GM18867 (cell line): Measurements from ENCODE around the gene SH3RF3.

Source experiments
- ATAC-seq: cut with Tn5 transposase; IDR thresholded peaks from one replicate; pipeline ENCODE4 v1.9.1; 2021; ENCODE audit warnings: mild to moderate bottlenecking, moderate library complexity; ENCODE audit not compliant: unreplicated experiment

The SH3RF3 gene

GRCh38 chr2:109138449-109138848 is 9.4 kb downstream of the SH3RF3 start:
- ATAC-seq, result no peak

GRCh38 chr2:109139002-109139401 is 10.0 kb downstream of the SH3RF3 start:
- ATAC-seq, result no peak

- ATAC-seq, result no peak
Measured at GRCh38 chr2:109139865-109140396, 10.9 kb downstream of the SH3RF3 start.

- ATAC-seq, result no peak
Measured at GRCh38 chr2:109141006-109141600, 12.1 kb downstream of the SH3RF3 start.

- no peak for ATAC-seq
Measured at GRCh38 chr2:109141727-109142283, 12.8 kb downstream of the SH3RF3 start.

GRCh38 chr2:109142416-109143210 is 13.6 kb downstream of the SH3RF3 start:
- no peak for ATAC-seq

GRCh38 chr2:109143214-109144187 is 14.5 kb downstream of the SH3RF3 start:
- peak; percentile 93 for ATAC-seq

- peak; percentile 37 for ATAC-seq
Measured at GRCh38 chr2:109144271-109144670, 15.3 kb downstream of the SH3RF3 start.

- no peak for ATAC-seq
Measured at GRCh38 chr2:109144721-109145120, 15.7 kb downstream of the SH3RF3 start.

GRCh38 chr2:109145286-109145685 is 16.3 kb downstream of the SH3RF3 start:
- no peak for ATAC-seq

- no peak for ATAC-seq
Measured at GRCh38 chr2:109147405-109147804, 18.4 kb downstream of the SH3RF3 start.

GRCh38 chr2:109148117-109148746 is 19.2 kb downstream of the SH3RF3 start:
- no peak for ATAC-seq

- ATAC-seq, result peak; percentile 39
Measured at GRCh38 chr2:109148991-109149645, 20.1 kb downstream of the SH3RF3 start.

- ATAC-seq, result no peak
Measured at GRCh38 chr2:109150559-109150958, 21.6 kb downstream of the SH3RF3 start.

- no peak for ATAC-seq
Measured at GRCh38 chr2:109151519-109151918, 22.5 kb downstream of the SH3RF3 start.

GRCh38 chr2:109153005-109153784 is 24.2 kb downstream of the SH3RF3 start:
- ATAC-seq, result no peak

GRCh38 chr2:109153807-109154206 is 24.8 kb downstream of the SH3RF3 start:
- no peak for ATAC-seq

GRCh38 chr2:109154226-109154625 is 25.2 kb downstream of the SH3RF3 start:
- ATAC-seq, result no peak
